T-helper 1 cell (primary cell): Measurements from ENCODE around the gene LAMB3.
A peak's percentile ranks its signal among the peaks of the same experiment; 100 is the strongest.

Source experiments
- DNase-seq, 5 donors: peaks; one replicate each; pipeline ENCODE4 v3.0.0-alpha.2; 2012 to 2020

Gene LAMB3

GRCh38 chr1:209594440-209594839, 57.8 kb downstream of the LAMB3 start:
- DNase-seq = no peak

DNA sequence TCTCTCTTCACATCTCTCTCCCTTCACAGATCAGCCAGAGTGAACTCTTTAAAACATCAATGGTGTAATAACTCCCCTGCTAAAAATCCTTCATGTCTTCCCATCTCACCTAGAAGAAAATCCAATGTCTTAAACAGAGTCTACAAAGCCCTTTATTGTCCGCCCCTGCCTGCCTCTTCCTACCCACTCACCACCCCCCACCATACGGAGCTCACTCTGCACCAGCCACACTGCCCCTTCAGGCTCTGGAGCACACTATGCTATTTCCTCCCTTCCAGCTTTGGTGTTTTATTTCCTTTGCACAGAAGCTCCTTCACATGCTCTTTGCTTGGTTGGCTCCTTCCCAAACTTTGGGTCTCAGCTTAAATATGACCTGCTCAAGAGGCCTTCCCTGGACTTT, 58.5 kb downstream of the LAMB3 start:
- no peak for DNase-seq

- DNase-seq = no peak
Observed at GRCh38 chr1:209590405-209590804, 61.8 kb downstream of the LAMB3 start.

DNA sequence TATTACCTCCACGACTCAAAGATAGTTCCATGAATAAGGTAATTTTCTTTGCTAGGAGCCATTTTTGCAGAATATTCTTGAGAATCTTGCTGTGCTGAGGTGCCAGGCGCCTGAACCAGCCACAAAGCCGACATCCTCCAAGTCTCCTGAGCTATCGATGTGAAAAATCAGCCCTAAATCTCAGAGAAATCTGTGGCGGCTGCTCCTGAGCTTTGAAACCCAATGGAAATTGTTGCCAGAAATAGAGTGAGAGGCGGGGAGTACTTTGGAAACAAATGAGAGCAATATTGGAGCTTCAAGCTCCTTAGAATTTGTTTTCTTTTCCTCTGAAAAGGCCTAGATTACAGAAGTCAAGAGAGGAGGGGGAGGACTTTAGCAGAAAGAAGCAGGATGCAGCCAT, 62.4 kb downstream of the LAMB3 start:
- no peak for DNase-seq

DNA sequence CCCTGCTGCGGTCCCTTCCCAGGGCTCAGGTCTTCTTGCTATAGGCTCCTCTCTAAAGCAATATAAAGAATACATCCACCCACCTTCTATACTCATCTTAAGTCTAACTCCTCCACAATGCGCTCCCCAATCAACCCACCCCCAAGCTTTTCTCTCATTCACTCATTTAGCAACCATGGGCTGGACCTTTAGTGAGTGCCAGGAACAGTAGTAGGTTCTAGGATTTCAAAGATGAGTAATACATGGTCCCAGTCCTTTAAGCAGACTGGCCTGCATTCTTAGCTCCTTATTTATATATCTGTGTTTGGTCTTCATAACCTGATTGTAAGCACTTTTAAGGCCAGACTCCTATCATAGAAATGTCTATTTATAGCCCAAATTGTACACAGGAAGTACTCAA, 62.8 kb downstream of the LAMB3 start:
- DNase-seq = no peak

DNA sequence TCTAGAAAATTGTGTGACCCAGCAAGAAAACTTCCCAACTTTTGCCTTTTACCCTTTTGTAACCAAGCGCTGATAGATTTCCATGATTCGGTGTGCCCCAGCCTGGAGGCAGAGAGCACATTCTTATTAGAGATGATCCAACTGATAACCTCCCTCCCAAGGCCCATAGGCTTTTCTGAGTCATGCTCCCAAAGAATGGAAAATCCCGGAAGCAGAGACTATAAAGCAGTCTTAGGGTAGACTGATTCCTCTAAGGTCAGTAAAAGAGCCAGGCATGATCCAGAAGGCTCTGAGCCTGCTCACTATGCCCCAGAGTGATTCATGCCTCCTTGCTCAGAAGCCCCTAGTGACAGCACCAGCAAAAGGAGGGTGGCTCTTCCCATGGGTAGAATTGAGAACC, 64.4 kb downstream of the LAMB3 start:
- DNase-seq = no peak

- DNase-seq = no peak
Observed at GRCh38 chr1:209586221-209586740, 65.9 kb downstream of the LAMB3 start.

- DNase-seq = peak in 1 of 5 donors; percentile 10
Observed at GRCh38 chr1:209585672-209586071, 66.6 kb downstream of the LAMB3 start.

DNA sequence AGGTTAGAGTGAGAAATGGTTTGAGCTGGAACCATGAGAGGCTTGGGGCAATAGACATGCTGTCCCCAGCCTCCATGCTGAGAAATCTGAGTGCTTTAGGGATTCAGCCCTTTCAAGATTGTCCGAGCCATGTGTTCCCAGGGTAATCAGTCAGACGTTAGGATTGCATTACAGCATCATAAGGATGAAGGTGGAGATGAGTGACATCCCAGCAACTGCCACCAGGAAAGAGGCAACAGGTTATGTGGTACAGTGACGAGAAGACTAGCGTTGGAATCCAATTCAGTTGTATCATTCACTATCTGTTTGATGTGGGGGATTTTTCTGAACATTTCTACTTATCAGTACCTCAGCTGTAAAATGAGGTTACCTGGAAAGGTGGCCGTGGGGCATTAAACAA, 67.0 kb downstream of the LAMB3 start:
- DNase-seq = no peak

GRCh38 chr1:209584231-209584672, 68.0 kb downstream of the LAMB3 start:
- no peak for DNase-seq

DNA sequence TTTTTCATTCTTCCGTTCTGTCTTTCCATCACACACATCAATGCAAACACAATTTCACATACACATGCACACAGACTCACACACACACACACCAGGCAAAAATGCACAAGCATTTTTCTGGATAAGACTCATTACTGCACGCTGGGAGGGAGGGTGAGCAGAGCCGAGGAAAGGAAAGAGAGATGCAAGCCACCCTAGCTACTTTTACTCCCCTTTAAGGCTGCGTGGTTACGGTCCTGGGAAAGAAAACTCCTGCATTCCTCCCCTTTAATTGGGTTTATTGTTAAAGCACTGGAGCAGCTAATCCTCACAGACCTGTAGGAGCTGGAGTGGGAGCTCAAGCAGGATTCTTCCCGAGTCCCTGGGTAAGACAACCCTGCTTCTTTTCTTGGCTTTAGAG, 68.8 kb downstream of the LAMB3 start, which contains the start of gene CAMK1G:
TSS of gene CAMK1G (plus strand) at position 307 of the 400 bp plus-strand sequence. CDS start 11,270 bp downstream, outside the sequence.
- DNase-seq = no peak

GRCh38 chr1:209580577-209580976, 71.6 kb downstream of the LAMB3 start:
- no peak for DNase-seq

DNA sequence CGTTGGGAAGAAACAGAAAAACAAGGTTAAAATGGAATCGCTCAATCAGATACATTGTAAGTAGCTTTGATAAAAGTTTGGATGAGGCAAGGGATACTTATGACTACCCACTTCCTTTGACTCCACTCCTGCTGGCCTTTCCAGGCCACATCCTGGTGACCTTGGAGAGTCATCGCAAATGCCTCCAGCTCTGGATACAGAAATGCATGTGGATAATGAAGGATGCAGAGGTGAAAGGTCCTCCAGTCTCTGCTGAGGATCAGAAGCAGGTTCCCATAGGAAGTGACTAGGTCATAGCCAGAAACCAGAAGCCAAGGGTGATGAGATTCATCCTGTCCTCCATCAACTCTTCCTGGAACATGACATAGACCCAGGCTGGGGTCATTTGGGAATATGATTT, 74.9 kb downstream of the LAMB3 start:
- no peak for DNase-seq

DNA sequence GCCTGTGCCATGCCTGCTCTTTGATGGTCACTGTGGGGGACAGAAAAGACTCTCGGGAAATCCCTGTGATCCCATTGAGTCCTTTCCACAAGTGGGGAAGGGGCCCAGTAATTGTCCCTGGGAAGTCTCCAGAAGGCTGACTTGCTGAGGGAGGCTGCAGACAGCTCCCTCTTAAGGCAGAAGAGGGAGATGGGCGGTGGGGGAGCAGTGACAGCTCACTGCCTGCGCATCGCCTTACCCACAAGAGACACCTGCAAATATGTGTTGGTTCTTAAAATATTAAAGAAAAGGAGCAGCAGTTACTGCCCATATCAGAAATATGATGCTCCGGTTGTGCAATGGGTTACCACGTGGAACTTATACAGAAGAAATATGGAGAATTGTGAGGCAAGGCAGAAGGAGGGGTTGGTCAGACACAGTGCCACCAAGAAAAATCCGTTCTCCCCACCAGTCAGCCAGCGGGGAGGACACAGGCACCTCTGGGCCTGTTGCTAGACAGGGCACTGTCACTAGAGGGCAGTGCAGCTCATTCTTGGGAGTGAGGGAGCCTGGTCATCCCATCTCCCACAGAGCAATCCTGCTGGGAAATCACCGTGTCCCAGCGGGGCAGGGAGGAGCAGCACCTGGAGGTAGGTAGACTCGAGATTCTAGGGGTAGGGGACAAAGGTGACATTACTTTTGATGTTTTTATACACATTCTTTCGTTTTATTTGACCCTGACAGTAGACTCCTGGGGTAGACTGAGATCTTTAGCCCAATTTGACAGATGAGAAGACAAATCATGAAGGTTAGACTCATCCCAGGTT, 75.6 kb downstream of the LAMB3 start:
- DNase-seq = peak; percentile 17 to 57 (median 43)

- DNase-seq = no peak
Observed at GRCh38 chr1:209570743-209571142, 81.5 kb downstream of the LAMB3 start.

- DNase-seq = peak; percentile 30 to 73 (median 58)
Observed at GRCh38 chr1:209569455-209570207, 82.6 kb downstream of the LAMB3 start.

GRCh38 chr1:209567698-209568175, 84.5 kb downstream of the LAMB3 start:
- no peak for DNase-seq

DNA sequence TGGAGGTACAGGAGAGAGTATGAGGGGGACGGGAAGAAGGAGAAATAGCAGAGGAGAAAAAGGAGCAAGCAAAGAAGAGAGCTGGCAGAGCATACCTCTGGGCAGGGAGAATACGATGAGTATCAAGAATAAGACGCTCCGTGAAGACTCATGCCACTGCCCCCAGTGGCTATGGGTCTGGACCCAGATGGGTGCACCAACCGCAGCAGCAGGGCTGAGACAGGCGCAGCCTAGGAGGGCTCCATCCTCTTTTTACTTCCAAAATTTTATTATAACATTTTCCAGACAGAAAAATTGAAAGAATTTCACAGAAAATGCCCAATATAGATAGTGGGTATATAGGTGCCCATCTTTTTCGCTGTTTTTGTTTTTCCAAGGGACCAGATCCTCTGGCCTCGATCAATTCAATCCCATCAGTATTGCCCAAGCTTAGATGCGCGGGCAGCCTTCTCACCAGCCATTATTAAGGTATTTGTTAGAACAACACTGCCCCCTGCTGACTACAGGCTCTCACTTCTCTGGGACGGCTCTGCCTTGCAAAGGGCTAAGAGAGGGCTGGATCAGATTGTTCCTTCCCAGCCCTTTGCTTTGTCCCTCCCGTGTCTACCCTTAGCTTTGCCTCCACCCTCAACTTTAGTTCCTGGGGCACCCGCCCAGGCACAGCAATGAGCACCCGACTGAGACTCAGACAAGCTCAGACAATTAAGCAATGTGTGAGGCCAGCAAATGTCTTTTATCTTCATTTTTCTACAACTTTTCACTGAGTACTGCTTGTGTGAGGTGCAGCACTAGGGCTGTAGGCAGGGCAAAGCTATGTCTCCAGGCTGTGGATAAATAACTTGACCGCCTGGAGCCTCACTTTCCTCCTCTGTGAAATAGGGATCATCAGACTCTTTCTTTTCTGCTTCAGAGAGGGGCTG, 86.2 kb downstream of the LAMB3 start:
- DNase-seq = peak; percentile 42 to 73 (median 65)
